Endothelial cell of umbilical vein (primary cell): ENCODE measurements around the gene ACTMAP. TPM values are rescaled to one million over a fixed set of nuclear protein-coding genes. Genes with fewer than 3 reads are reported as not detected.

Experiments
- BruUV-seq: library from RNA; stranded (reverse); fragments of 400-500 nt; replicated peaks from 2 replicates; lab custom pipeline; 2021; lab: Mats Ljungman, UMichigan
- CTCF ChIA-PET: fragments of 300-600, 350-600 bp; sonication (Branson Sonifier 250); formaldehyde crosslinking; loops from one replicate; lab custom pipeline; 2021; ENCODE audit warnings: antibody characterized with exemption, inconsistent platforms; lab: Charles Lee
- POLR2A ChIA-PET: fragments of 300-600, 350-600 bp; sonication (Branson Sonifier 250); formaldehyde crosslinking; loops from one replicate; lab custom pipeline; 2021; ENCODE audit warnings: antibody characterized with exemption, inconsistent platforms; lab: Charles Lee
- DNase-seq: peaks from one replicate; pipeline ENCODE4 v3.0.0-alpha.2; 2011; ENCODE audit warnings: low read depth, low spot score
- FAIRE-seq: peaks from 2 replicates; lab custom pipeline; 2011; peaks lifted over from hg19 to GRCh38; lab: Jason Lieb, UNC
- H2AFZ ChIP-seq: 2 replicates; pipeline ENCODE4 v1.6.0; 2012; ENCODE audit warnings: low read depth, low read length, control low read depth, inconsistent platforms
- H3K27ac ChIP-seq: 2 replicates; pipeline ENCODE4 v1.5.1; 2011; ENCODE audit warnings: low read depth, mild to moderate bottlenecking, control low read depth, low read length, moderate library complexity; ENCODE audit not compliant: insufficient read depth
- H3K27me3 ChIP-seq, 2 experiments: 2 replicates each; pipeline versions ENCODE4 v1.6.0 to v1.6.1; 2011; ENCODE audit warnings: low read length in 2 of 2, mixed read lengths in 1 of 2; ENCODE audit not compliant: control insufficient read depth in 2 of 2, insufficient read depth in 2 of 2
- H3K36me3 ChIP-seq, 2 experiments: 2 replicates in 1 of 2; 3 replicates in 1 of 2; pipeline ENCODE4 v1.5.1; 2011; ENCODE audit warnings: low read length in 2 of 2, mild to moderate bottlenecking in 1 of 2, moderate library complexity in 1 of 2; ENCODE audit not compliant: control insufficient read depth in 2 of 2, insufficient read depth in 2 of 2; ENCODE audit errors: extremely low read depth in 1 of 2
- H3K4me1 ChIP-seq: 3 replicates; pipeline ENCODE4 v1.5.1; 2011; ENCODE audit warnings: mild to moderate bottlenecking, low read length; ENCODE audit not compliant: control insufficient read depth, insufficient read depth; ENCODE audit errors: extremely low read depth
- H3K4me2 ChIP-seq: 2 replicates; pipeline ENCODE4 v1.6.1; 2011; ENCODE audit warnings: low read length, control low read depth, mixed read lengths; ENCODE audit not compliant: insufficient read depth
- H3K4me3 ChIP-seq, 3 experiments: fragments of 200-600 bp in 1 of 3; sonication (generic), shearing (Covaris generic) in 1 of 3; replicated peaks in 1 of 3; 2 replicates each; pipeline ENCODE4 v1.5.1; 2011 to 2016; ENCODE audit warnings: control low read depth in 3 of 3, low read length in 3 of 3, mild to moderate bottlenecking in 2 of 3, inconsistent platforms in 1 of 3, low read depth in 1 of 3, moderate library complexity in 1 of 3; ENCODE audit not compliant: insufficient read depth in 1 of 3
- H3K79me2 ChIP-seq: 2 replicates; pipeline ENCODE4 v1.6.0; 2012; ENCODE audit warnings: low read length, inconsistent platforms; ENCODE audit not compliant: control insufficient read depth, insufficient read depth
- H3K9ac ChIP-seq: replicated peaks from 2 replicates; pipeline ENCODE3; 2011; ENCODE audit warnings: low read length, control low read depth; ENCODE audit not compliant: insufficient read depth; ENCODE audit errors: extremely low read depth
- H3K9me1 ChIP-seq: replicated peaks from 3 replicates; pipeline ENCODE4 v1.6.0; 2011; ENCODE audit warnings: mild to moderate bottlenecking, low read length; ENCODE audit not compliant: control insufficient read depth, insufficient read depth; ENCODE audit errors: extremely low read depth
- H3K9me3 ChIP-seq: replicated peaks from 2 replicates; pipeline ENCODE4 v1.5.1; 2012; ENCODE audit warnings: low read length, inconsistent platforms; ENCODE audit not compliant: control insufficient read depth, insufficient read depth
- H4K20me1 ChIP-seq: replicated peaks from 2 replicates; pipeline ENCODE3; 2011; ENCODE audit warnings: mild to moderate bottlenecking, low read length; ENCODE audit not compliant: control insufficient read depth, insufficient read depth; ENCODE audit errors: extremely low read depth
- EZH2 ChIP-seq: IDR thresholded peaks from 2 replicates; pipeline ENCODE4 v1.6.1; 2012; ENCODE audit warnings: borderline replicate concordance, low read depth, mild to moderate bottlenecking, moderate library complexity, low read length, inconsistent platforms; ENCODE audit not compliant: severe bottlenecking
- FOS ChIP-seq: IDR thresholded peaks from 2 replicates; pipeline ENCODE4 v1.6.1; 2011; ENCODE audit warnings: mild to moderate bottlenecking, low read length, moderate library complexity, borderline replicate concordance; ENCODE audit not compliant: insufficient read depth
- GATA2 ChIP-seq: IDR thresholded peaks from 2 replicates; pipeline ENCODE4 v1.7.0; 2011; ENCODE audit warnings: low read depth, mild to moderate bottlenecking, moderate library complexity, mixed read lengths, low read length; ENCODE audit not compliant: insufficient read length, insufficient read depth
- JUN ChIP-seq: IDR thresholded peaks from 2 replicates; pipeline ENCODE4 v1.6.1; 2011; ENCODE audit warnings: borderline replicate concordance, low read depth; ENCODE audit not compliant: insufficient read length, insufficient read depth
- MYC ChIP-seq: IDR thresholded peaks from one replicate; pipeline ENCODE4 v1.6.1; 2011; ENCODE audit warnings: mild to moderate bottlenecking, low read depth, low read length
- POLR2A ChIP-seq: IDR thresholded peaks from 2 replicates; pipeline ENCODE4 v1.6.1; 2012; ENCODE audit warnings: low read depth, mild to moderate bottlenecking, control low read depth, low read length
- POLR2AphosphoS5 ChIP-seq: IDR thresholded peaks from 2 replicates; pipeline ENCODE4 v1.6.1; 2012; ENCODE audit warnings: low read depth, mild to moderate bottlenecking, control low read depth, low read length, moderate library complexity; ENCODE audit not compliant: insufficient read depth
- dilution Hi-C: fragments of 300-500 bp; cut with MboI; formaldehyde crosslinking; loops from one replicate; pipeline ENCODE4 v1.15.0; 2019; ENCODE audit warnings: low sequenced_read_pairs; ENCODE audit not compliant: extremely low pct_ligation_motif_present
- intact Hi-C: fragments of 100-400 bp; cut with micrococcal nuclease; formaldehyde crosslinking; loops from one replicate; pipeline ENCODE4 v1.10.0; 2022
- polyA plus RNA-seq, 4 experiments: library from polyadenylated mRNA; depleted of rRNA in 3 of 4; stranded (reverse) in 3 of 4; unstranded in 1 of 4; fragments of >200 nt; gene quantifications; 2 replicates each; pipeline versions ENCODE4 v1.2.1 to v1.2.3, GENCODE V29; 2011 to 2012; ENCODE audit warnings: missing spikeins in 1 of 4
- total RNA-seq: library from RNA; stranded (reverse); gene quantifications from 2 replicates; pipeline ENCODE4 v1.2.3, GENCODE V29; 2021
- TF ChIP-seq, protein P1 (sequence below), 2 donors: IDR thresholded peaks; 1 replicate in 1 of 2; 2 replicates in 1 of 2; pipeline ENCODE4 v1.5.1; 2011; ENCODE audit warnings: low read length in 2 of 2, mild to moderate bottlenecking in 2 of 2, moderate library complexity in 2 of 2, control low read depth in 1 of 2, inconsistent platforms in 1 of 2, low read depth in 1 of 2; ENCODE audit not compliant: insufficient read depth in 1 of 2; ENCODE audit errors: extremely low read depth in 1 of 2
- TF ChIP-seq, protein P2 (sequence below): IDR thresholded peaks from 2 replicates; pipeline ENCODE4 v1.6.1; 2011; ENCODE audit not compliant: insufficient read depth, insufficient read length

ACTMAP gene
- total and polyA plus RNA-seq, 2 donors (not counting 3 experiments of a cell fraction or from before 2014, with no cell fraction given), result 5.2 to 9.1 TPM

DNA sequence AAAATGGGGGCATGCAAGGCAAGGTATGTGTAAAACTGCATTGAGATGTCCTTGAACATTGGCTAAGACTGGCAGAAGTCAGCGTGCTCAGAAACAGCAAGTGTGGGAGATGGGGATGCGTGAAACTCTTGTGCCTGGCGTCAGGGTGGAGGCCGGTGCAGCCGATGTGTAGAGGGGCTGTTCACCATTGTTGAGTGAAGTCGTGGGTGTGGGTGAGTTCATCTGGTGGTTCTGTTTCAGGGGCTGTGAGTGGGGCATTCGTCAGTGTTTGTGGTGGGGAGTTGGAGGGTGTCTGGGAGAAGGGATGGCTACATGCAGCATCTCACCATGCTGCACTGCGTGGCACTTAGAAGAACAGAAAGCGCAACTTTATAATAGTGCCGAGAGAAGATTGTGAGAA, 13.7 kb upstream of the ACTMAP start:
- Histone ChIP-seq H3K27ac (no peak overlapping the region), H3K36me3 (peaks cover 25 to 57% of the 10 kb centered on the region in 2 experiments), H3K4me1 (peaks cover 18% of the 10 kb centered on the region), H3K9me3 (no peaks in the 10 kb centered on the region), H4K20me1 (no peaks in the 10 kb centered on the region), H3K27me3 (no peaks in the 10 kb centered on the region), H3K9ac (no peak overlapping the region), H3K79me2 (peaks cover 16% of the 10 kb centered on the region), H2AFZ (no peak overlapping the region), H3K4me2 (no peak overlapping the region), H3K4me3 (no peak overlapping the region), H3K9me1 (no peaks in the 10 kb centered on the region)
- CTCF ChIA-PET, result no interaction called here
- POLR2A ChIA-PET, result no interaction called here
- no TSS peak for BruUV-seq
- DNase-seq (no peak), FAIRE-seq (no peak)
- dilution Hi-C loops, result no loop called here
- TF ChIP-seq FOS (no peak), POLR2AphosphoS5 (no peak), POLR2A (no peak), GATA2 (no peak), JUN (no peak), MYC (no peak), EZH2 (no peak)
- TF ChIP-seq, protein P1, sequence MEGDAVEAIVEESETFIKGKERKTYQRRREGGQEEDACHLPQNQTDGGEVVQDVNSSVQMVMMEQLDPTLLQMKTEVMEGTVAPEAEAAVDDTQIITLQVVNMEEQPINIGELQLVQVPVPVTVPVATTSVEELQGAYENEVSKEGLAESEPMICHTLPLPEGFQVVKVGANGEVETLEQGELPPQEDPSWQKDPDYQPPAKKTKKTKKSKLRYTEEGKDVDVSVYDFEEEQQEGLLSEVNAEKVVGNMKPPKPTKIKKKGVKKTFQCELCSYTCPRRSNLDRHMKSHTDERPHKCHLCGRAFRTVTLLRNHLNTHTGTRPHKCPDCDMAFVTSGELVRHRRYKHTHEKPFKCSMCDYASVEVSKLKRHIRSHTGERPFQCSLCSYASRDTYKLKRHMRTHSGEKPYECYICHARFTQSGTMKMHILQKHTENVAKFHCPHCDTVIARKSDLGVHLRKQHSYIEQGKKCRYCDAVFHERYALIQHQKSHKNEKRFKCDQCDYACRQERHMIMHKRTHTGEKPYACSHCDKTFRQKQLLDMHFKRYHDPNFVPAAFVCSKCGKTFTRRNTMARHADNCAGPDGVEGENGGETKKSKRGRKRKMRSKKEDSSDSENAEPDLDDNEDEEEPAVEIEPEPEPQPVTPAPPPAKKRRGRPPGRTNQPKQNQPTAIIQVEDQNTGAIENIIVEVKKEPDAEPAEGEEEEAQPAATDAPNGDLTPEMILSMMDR (IDR thresholded peaks at IDR 0.05; ENCODE audit: extremely low read depth in 1 of 2, insufficient read depth in 1 of 2, low read depth in 1 of 2, low read length in 2 of 2), result no peak
- TF ChIP-seq, protein P2, sequence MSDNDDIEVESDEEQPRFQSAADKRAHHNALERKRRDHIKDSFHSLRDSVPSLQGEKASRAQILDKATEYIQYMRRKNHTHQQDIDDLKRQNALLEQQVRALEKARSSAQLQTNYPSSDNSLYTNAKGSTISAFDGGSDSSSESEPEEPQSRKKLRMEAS, result no peak
- intact Hi-C loops, result no loop called here
